ENCODE results near the gene MRPL2.
"Not testable (repeated sequence)": the region's sequence is repeated elsewhere in the genome, so short reads cannot be mapped to it uniquely, and the experiment has no call there.

MRPL2 gene

GRCh38 chr6:43090559-43090956, 31.3 kb upstream of the MRPL2 start:
- H3K27ac ChIP-seq: peak overlapping the region; percentile 90
- TF ChIP-seq, protein P1, sequence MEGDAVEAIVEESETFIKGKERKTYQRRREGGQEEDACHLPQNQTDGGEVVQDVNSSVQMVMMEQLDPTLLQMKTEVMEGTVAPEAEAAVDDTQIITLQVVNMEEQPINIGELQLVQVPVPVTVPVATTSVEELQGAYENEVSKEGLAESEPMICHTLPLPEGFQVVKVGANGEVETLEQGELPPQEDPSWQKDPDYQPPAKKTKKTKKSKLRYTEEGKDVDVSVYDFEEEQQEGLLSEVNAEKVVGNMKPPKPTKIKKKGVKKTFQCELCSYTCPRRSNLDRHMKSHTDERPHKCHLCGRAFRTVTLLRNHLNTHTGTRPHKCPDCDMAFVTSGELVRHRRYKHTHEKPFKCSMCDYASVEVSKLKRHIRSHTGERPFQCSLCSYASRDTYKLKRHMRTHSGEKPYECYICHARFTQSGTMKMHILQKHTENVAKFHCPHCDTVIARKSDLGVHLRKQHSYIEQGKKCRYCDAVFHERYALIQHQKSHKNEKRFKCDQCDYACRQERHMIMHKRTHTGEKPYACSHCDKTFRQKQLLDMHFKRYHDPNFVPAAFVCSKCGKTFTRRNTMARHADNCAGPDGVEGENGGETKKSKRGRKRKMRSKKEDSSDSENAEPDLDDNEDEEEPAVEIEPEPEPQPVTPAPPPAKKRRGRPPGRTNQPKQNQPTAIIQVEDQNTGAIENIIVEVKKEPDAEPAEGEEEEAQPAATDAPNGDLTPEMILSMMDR (conservative IDR thresholded peaks at IDR 0.05): no peak

DNA sequence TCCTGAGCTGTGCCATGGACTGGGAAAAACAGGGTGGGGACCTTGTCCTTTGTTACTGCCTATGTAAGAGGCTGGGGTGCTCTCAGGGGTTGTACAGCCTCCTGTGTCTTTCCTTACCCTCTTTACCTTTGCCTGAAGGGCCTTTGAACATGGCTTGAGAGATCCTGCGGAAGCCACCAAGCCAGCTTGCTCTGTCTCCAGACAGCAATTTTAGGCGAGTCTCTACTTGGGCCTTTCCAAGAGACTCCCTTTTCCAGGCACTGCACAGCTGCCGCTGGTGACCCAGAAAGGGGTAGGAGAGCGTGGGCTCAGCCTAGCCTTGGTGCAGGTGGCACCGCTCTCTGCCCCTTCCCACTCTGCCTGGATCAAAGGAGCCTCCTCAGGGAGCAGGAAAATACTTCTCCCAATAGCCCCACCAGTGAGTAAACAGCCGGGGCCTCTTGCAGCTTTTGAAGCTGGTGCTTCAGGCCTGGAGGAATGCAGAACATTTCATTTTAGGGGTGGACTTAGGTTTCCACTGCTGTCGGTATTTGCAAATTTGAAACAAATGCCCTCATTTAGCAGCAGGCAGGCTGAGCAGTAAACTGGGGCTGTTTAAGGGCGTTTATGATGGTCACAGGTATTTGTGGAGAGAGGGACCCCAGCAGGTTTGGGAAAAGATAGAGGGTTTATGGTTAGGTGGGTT, 30.8 kb upstream of the MRPL2 start:
- TF ChIP-seq, protein P1 (conservative IDR thresholded peaks at IDR 0.05): no peak
- H3K27ac ChIP-seq: peak overlapping the region; percentile 90

GRCh38 chr6:43089467-43089866, 30.2 kb upstream of the MRPL2 start:
- H3K27ac ChIP-seq: peak overlapping the region; percentile 90
- TF ChIP-seq, protein P1 (conservative IDR thresholded peaks at IDR 0.05): no peak

DNA sequence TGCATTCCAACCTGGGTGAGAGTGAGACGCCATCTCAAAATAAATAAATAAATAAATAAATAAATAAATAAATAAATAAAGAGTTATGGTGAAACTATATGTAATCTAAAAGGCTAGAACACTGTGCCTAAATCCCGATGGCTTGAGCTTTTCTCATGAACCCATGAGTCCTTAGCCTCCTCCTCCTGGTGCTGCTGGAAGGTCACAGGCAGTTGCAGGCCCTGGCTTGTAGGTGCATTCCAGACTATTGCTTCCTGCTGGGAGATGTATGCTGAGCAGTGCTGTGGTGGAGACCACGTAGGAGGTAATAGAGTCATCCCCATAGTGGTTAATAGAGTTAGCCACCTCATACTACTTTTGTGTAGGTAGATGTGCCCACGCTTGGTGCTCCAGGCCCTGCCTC, 29.4 kb upstream of the MRPL2 start:
- TF ChIP-seq, protein P1 (conservative IDR thresholded peaks at IDR 0.05): no peak
- peak overlapping the region; percentile 90; the same call in 1 of the 2 replicates for H3K27ac ChIP-seq

DNA sequence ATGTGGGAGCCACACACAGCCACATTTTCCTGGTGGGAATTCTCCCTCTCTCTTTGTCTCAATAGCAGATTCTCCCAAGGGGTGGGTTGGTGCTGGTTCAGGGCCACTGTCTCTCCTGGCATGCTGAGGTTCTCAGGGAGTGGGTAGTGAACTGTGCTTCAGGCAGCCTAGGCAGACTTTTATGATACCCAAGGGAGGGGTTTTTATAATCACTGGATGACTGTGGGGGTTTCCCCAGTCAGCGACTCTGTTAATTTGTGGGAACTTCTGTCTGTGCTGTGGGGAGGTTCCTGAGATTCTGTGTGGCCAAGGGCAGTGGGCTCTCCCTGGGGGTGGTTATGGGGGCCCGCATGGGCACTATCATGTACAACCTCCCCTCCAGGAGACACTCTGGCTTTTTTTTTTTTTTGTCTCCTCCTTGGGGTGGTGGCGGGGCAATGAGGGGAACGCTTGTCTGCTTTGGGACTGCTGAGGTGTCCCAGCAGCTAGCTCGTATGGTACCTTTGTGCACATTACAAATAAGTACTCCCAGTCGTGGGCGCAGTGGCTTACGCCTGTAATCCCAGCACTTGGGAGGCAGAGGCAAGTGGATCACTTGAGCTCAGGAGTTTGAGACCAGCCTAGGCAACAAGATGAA, 26.9 kb upstream of the MRPL2 start:
- H3K27ac ChIP-seq: no peak overlapping the region
- TF ChIP-seq, protein P1 (conservative IDR thresholded peaks at IDR 0.05): no peak

DNA sequence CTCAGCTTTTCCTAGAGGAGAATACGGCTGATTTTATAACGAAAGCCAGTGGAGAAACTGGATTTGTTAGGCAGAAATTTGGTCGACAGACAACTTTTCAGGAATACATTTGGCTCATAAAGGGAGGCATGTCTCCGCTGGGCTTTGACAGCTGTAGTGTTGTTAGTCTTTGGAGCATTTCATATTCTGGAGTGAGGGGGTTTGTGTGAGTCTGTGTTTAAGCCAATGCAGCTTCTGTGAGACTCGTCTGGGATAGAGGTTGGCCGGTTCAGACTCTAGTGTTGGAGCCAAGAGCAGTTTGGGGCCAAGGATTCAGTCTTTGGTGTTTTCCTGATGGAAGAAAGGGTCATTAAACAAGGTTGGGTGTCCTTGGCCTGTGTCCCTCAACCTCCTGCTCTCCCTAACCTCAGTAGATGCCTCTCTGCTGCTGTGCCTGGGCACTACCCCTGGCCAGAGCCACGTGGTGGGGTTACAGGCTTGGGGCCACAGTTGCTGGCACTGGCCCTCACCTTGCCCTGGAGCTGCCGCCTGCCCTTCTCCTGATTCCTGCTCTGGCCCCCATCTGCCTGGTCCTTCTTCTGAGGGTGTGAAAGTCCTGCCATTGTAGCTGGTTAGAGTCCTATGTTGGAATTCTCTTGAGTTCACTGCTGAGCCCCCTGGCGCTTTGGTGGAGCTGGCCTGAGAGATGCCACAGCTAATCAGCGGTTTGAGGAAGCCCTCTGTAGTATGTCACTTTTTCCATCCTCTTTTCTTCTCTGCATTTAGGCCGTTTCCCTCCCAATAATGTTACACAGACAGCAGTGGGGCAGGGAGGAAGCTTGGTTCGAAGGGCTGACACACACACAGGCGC, 23.8 kb upstream of the MRPL2 start:
- no peak overlapping the region for H3K27ac ChIP-seq
- TF ChIP-seq, protein P1 (conservative IDR thresholded peaks at IDR 0.05): no peak

DNA sequence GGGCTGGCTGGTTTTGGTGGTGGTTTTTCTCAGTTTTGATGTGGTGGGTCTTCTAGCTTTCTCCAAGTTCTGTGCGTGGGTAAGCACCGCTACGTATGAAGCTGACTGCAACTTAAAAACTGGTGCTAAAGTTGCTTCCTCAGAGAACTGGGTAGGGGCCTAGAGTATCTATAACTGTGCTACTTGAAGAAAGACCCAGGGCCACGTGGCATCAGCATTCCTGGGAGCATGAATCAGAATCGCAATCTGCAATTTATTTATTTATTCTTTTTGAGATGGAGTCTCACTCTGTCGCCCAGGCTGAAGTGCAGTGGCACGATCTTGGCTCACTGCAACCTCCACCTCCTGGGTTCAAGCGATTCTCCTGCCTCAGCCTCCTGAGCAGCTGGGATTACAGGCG, 22.7 kb upstream of the MRPL2 start:
- not testable (repeated sequence) for H3K27ac ChIP-seq
